ENCODE measurements around the gene SYNGR1. TPM values are rescaled to one million over a fixed set of nuclear protein-coding genes. Genes with fewer than 3 reads are reported as not detected.

The SYNGR1 gene
- total RNA-seq, 4 donors from 2014 or later, result 25.5 to 51.3 (median 38.9) TPM

DNA sequence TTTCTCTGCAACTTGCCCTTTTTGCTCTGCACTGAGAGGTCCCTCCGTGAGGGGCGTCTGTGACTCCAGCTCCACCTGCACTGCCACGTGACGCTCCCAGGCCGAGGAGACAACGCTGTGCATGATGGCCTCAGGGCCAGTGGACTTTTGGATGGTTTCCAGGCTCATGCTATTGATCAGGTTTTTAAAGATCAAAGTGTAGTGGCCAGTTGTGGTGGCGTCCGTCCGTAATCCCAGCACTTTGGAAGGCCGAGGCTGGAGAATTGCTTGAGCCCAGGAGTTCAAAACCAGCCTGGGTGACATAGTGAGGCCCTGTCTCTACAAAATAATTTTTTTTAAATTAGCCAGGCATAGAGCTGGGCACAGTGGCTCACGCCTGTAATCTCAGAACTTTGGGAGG, 46.4 kb upstream of the SYNGR1 start:
- H3K4me3 ChIP-seq (ENCODE audit: low read depth, poor library complexity, severe bottlenecking), result no peak overlapping the region
- TF ChIP-seq POLR2A (IDR thresholded peaks at IDR 0.05), result no peak
- TF ChIP-seq, protein P1, sequence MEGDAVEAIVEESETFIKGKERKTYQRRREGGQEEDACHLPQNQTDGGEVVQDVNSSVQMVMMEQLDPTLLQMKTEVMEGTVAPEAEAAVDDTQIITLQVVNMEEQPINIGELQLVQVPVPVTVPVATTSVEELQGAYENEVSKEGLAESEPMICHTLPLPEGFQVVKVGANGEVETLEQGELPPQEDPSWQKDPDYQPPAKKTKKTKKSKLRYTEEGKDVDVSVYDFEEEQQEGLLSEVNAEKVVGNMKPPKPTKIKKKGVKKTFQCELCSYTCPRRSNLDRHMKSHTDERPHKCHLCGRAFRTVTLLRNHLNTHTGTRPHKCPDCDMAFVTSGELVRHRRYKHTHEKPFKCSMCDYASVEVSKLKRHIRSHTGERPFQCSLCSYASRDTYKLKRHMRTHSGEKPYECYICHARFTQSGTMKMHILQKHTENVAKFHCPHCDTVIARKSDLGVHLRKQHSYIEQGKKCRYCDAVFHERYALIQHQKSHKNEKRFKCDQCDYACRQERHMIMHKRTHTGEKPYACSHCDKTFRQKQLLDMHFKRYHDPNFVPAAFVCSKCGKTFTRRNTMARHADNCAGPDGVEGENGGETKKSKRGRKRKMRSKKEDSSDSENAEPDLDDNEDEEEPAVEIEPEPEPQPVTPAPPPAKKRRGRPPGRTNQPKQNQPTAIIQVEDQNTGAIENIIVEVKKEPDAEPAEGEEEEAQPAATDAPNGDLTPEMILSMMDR (IDR thresholded peaks at IDR 0.05), result no peak
- no peak for DNase-seq (ENCODE audit: low spot score in 2 of 2)
- intact Hi-C loops (cut with DNase I; ENCODE audit: low total_unique reads), result no loop called here
- WGBS, 2 donors, result 66 to 75% methylated on average over 11 of the region's 11 CpGs

DNA sequence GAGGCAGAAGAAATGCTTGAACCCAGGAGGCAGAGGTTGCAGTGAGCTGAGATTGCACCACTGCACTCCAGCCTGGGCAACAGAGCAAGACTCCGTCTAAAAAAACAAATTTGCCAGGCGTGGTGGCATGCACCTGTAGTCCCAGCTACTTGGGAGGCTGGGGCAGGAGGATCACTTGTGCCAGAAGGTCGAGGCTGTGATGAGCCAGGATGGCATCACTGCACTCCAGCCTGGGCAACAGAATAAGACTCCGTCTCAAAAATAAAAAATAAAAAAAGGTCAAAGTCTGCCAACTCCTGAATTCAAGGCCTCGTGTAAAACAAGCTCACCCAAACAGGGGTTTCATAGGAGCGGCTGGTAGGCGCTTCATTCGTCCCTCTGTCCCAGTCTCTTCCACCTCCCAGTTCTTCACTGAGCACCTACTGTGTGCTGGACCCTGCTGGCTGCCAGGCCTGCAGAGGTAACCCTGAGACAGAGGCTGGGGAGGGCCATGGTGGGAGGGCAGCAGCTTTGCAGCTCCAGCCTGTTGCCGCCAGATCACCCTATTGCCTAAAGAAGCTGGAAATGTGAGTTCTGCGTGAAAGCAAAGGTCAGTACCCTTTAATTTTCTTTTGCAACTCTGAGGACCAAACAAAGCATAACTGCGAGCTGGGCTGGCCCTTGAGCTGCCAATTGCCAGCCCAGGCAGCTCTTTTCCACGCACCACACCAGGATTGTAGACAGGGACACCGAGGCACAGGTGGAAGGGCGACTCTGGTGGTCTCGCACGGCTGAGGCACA, 45.7 kb upstream of the SYNGR1 start:
- 87 to 92% methylated on average over 16 of the region's 16 CpGs for WGBS, 2 donors
- no peak for DNase-seq (ENCODE audit: low spot score in 2 of 2)
- TF ChIP-seq, protein P1 (IDR thresholded peaks at IDR 0.05), result no peak
- TF ChIP-seq POLR2A (IDR thresholded peaks at IDR 0.05), result no peak
- intact Hi-C loops (cut with DNase I; ENCODE audit: low total_unique reads), result no loop called here
- H3K4me3 ChIP-seq (ENCODE audit: low read depth, poor library complexity, severe bottlenecking), result no peak overlapping the region

DNA sequence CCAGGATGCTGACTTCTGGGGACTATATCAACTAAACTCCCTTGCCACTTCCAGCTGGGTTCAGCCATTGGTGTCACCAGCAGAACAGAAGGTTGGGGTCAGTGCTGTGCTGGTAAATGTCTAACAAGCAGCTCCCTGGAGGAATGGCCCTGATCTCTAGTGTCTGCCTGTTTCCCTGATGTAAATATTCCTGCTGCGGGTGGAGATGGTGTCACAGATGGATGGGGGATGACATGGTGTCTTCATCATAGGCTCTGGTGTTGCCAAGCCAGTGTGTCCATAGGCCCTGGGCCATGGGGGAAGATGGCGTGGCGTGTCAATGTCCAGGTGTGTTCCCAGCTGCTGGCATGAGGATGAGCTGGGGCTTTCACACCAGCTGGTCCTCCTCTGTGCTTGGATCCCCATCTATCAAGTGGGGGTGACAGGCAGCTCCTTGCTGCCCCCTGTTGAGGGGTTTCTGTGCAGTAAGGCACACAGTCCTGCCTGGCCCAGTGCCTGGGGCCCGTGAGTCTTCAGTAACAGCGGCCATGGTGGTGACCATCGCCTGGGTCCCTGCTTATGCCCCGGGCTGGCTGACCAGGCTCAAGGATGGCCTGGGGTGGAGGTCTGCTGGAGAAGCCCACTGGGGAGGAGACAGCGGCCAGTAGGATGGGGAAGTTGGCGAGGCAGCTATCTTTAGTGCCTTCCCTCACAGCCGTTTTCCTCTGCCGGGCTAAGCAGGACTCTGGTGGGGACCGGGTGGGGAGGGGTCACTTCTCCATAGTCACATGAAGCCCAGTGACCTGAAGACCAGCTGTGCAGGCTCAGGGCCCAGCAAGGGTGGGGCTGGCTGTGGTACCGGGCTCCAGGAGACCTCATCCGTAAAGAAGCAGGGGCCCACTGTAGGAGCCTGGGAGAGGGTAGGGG, 43.1 kb upstream of the SYNGR1 start:
- no peak overlapping the region for H3K4me3 ChIP-seq (ENCODE audit: low read depth, poor library complexity, severe bottlenecking)
- no peak for TF ChIP-seq POLR2A (IDR thresholded peaks at IDR 0.05)
- TF ChIP-seq, protein P1 (IDR thresholded peaks at IDR 0.05), result no peak
- DNase-seq (ENCODE audit: low spot score in 2 of 2), result peak in 1 of 2 donors; percentile 43
- 72 to 81% methylated on average over 13 to 14 of the region's 14 CpGs for WGBS, 2 donors
- intact Hi-C loops (cut with DNase I; ENCODE audit: low total_unique reads), result no loop called here

DNA sequence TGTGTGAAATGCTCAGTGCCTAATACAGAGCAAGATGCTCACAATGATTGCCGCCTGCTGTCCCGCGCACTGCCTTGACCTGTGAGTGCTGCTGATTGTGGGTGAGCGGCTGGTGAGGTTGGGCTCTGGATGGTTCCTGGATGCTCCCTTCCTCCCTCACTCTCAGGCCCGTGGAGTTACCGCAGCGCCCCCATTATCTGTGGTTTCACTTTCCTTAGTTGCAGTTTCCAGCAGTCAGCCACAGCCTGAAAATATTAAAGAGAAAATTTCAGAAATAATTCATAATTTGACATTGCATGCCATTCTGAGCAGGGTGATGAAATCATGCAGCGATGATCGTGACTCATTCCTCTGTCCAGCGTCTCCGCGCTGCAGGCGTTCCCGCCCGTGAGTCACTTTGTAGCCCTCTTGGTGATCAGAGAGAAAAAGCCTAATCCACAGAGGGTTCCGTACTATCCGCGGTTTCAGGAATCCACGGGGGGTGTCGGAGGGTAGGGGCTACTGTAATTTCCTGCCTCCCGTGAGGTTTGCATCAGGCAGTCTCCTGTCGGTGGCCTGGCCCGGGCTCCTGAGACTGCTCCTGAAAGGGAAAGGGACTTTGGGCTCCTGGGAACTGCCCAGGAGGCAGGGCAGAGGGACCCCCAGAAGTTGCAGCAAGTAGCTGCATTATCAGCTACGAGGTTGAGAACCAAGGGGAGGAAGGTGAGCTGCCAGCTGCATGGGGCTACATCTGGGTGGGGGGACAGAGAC, 41.0 kb upstream of the SYNGR1 start:
- TF ChIP-seq, protein P1 (IDR thresholded peaks at IDR 0.05), result no peak
- no peak for TF ChIP-seq POLR2A (IDR thresholded peaks at IDR 0.05)
- 2 to 12% methylated on average over 24 of the region's 24 CpGs for WGBS, 2 donors
- H3K4me3 ChIP-seq (ENCODE audit: low read depth, poor library complexity, severe bottlenecking), result no peak overlapping the region
- DNase-seq (ENCODE audit: low spot score in 2 of 2), result peak; percentile 82 to 96
- intact Hi-C loops (cut with DNase I; ENCODE audit: low total_unique reads), result no loop called here

DNA sequence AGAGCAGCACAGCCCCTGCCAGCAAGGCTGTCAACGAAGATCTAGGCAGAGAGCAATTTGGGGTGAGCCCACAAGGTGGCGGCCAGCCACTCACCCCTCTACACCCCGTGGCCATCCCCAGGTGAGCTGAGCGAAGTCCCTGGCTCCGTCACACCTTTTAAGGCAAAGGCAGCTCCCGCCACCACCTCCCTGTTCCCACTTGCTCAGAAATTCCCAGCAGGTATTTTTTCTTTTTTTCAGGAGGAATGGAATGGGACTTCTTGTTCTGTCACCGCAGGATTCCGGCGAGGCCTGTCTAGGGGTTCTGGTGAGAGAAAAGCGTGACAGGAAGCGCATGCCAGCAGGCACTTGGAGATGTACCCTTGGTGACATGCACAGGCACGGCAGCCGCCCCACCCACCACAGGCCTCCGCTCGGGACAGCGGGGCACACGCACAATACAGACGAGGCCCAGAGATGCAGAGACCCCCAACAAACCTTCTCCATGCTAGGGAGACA, 40.4 kb upstream of the SYNGR1 start:
- H3K4me3 ChIP-seq (ENCODE audit: low read depth, poor library complexity, severe bottlenecking), result no peak overlapping the region

More for the DNA sequence above, 40.4 kb upstream of the SYNGR1 start:
- TF ChIP-seq, protein P1 (IDR thresholded peaks at IDR 0.05), result no peak
- TF ChIP-seq POLR2A (IDR thresholded peaks at IDR 0.05), result no peak
- intact Hi-C loops (cut with DNase I; ENCODE audit: low total_unique reads), result no loop called here
- 47% methylated on average over 18 of the region's 18 CpGs for WGBS, 2 donors
- DNase-seq (ENCODE audit: low spot score in 2 of 2), result no peak
